Thyroid gland (tissue), 4 donors: Measurements from ENCODE around the gene TARS2. TPM values are rescaled to one million over a fixed set of nuclear protein-coding genes. Genes with fewer than 3 reads are reported as not detected.

Experiments used
- DNase-seq, 2 donors: peaks; one replicate each; pipeline ENCODE4 v3.0.0-alpha.2; 2019
- H3K27ac ChIP-seq, 3 donors: fragments of 200-600 bp; sonication (generic); 1 replicate in 2 of 3; 2 replicates in 1 of 3; pipeline ENCODE4 v1.5.1; 2016 to 2019; ENCODE audit warnings: mild to moderate bottlenecking in 1 of 3, moderate library complexity in 1 of 3
- H3K27me3 ChIP-seq: fragments of 200-600 bp; sonication (generic); one replicate; pipeline ENCODE4 v1.5.1; 2019
- H3K36me3 ChIP-seq, 2 donors: fragments of 200-600 bp; sonication (generic); one replicate each; pipeline ENCODE4 v1.5.1; 2016 to 2019
- H3K4me1 ChIP-seq, 2 donors: fragments of 200-600 bp; sonication (generic); one replicate each; pipeline ENCODE4 v1.5.1; 2017 to 2019
- H3K4me3 ChIP-seq, 3 donors: fragments of 200-600 bp; sonication (generic); replicated peaks in 1 of 3; 1 replicate in 2 of 3; 2 replicates in 1 of 3; pipeline ENCODE4 v1.5.1; 2016; ENCODE audit warnings: mild to moderate bottlenecking in 1 of 3
- H3K9me3 ChIP-seq: fragments of 200-600 bp; sonication (generic); one replicate; pipeline ENCODE4 v1.5.1; 2017
- POLR2A ChIP-seq, 2 donors: fragments of 450-650 bp; IDR thresholded peaks; one replicate each; pipeline ENCODE4 v1.6.1; 2017; ENCODE audit warnings: antibody characterized with exemption in 2 of 2, mild to moderate bottlenecking in 2 of 2, moderate library complexity in 1 of 2
- WGBS, 2 donors: methylation state at CpG; one replicate each; pipeline ENCODE4 v1.1.5; 2017; 5-methylcytosine and 5-hydroxymethylcytosine counted together
- intact Hi-C: fragments of 100-400 bp; cut with DNase I; formaldehyde crosslinking; loops from one replicate; pipeline ENCODE4 v1.15.1; 2023
- total RNA-seq, 4 donors: library from RNA; depleted of rRNA; stranded (reverse); fragments of >200 nt; gene quantifications; one replicate each; pipeline ENCODE4 v1.2.3, GENCODE V29; 2016
- TF ChIP-seq, protein P1 (sequence below), 6 experiments: fragments of 200-600 bp in 3 of 6; fragments of 450-650 bp in 3 of 6; sonication (generic) in 3 of 6; IDR thresholded peaks; one replicate each; pipeline ENCODE4 v1.5.1; 2016 to 2019; ENCODE audit warnings: antibody characterized with exemption in 6 of 6, mild to moderate bottlenecking in 2 of 6, inconsistent platforms in 1 of 6, moderate library complexity in 1 of 6

TARS2 gene
- total RNA-seq, 4 donors from 2014 or later: 13.8 to 18.2 (median 14.8) TPM

DNA sequence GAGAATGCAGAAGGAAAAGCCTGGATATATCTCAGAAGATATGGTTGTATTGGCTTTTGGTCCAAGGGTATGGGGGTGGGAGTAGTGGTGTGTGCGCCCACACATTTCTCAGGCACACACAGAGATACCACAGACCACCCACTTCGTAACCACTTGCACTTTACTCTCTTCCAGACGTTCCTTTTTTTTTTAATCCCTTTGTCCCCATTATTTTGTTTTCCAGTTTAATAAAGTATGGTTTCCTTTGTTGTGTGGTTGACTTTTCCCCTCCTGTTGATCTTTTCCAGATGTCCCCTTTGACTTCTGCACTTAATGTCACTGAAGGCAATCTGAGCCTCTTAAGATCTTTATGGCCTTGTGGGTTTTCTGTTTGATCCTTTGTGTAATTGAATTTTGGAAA, 10.5 kb upstream of the TARS2 start:
- TF ChIP-seq POLR2A (IDR thresholded peaks at IDR 0.05): no peak
- TF ChIP-seq, protein P1, sequence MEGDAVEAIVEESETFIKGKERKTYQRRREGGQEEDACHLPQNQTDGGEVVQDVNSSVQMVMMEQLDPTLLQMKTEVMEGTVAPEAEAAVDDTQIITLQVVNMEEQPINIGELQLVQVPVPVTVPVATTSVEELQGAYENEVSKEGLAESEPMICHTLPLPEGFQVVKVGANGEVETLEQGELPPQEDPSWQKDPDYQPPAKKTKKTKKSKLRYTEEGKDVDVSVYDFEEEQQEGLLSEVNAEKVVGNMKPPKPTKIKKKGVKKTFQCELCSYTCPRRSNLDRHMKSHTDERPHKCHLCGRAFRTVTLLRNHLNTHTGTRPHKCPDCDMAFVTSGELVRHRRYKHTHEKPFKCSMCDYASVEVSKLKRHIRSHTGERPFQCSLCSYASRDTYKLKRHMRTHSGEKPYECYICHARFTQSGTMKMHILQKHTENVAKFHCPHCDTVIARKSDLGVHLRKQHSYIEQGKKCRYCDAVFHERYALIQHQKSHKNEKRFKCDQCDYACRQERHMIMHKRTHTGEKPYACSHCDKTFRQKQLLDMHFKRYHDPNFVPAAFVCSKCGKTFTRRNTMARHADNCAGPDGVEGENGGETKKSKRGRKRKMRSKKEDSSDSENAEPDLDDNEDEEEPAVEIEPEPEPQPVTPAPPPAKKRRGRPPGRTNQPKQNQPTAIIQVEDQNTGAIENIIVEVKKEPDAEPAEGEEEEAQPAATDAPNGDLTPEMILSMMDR (IDR thresholded peaks at IDR 0.05): no peak
- Histone ChIP-seq H3K4me1 (peaks cover 5 to 6% of the 10 kb centered on the region in 2 donors), H3K4me3 (no peak overlapping the region), H3K9me3 (no peaks in the 10 kb centered on the region), H3K27me3 (no peaks in the 10 kb centered on the region), H3K36me3 (peaks cover 10 to 13% of the 10 kb centered on the region in 2 donors), H3K27ac (no peak overlapping the region)
- intact Hi-C loops: loop anchor here (10.0 kb wide), 1 partner anchor 168 kb away; no protein-coding TSS in a partner anchor
- DNase-seq: no peak
- WGBS, 2 donors: 80 to 83% methylated on average over 3 of the region's 3 CpGs

DNA sequence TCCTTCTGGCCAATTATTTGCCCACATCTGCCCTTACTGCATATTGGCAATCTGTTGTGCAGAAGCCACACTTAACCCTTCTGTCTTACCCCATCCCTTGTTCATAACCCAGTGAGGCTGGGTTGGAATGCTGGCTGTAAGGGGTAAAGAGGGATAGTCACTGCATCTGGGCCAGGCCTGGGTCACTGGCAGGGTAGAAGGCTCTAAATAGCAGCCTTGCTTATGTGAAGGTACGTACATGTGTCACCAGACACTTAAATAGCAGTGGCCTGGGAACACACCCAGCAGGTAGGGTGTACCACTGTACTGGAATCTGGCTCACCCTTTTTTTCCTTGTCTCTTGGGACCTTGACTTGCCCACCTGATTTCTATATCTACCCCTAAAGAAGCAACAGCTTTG, 9.9 kb upstream of the TARS2 start:
- DNase-seq: no peak
- peaks cover 4 to 7% of the 10 kb centered on the region in 2 donors for H3K36me3 ChIP-seq
- TF ChIP-seq, protein P1 (IDR thresholded peaks at IDR 0.05): no peak
- TF ChIP-seq POLR2A (IDR thresholded peaks at IDR 0.05): no peak
- H3K4me3 ChIP-seq: no peak overlapping the region
- no peaks in the 10 kb centered on the region for H3K9me3 ChIP-seq
- 75 to 83% methylated on average over 1 of the region's 1 CpG for WGBS, 2 donors
- peaks cover 5 to 6% of the 10 kb centered on the region in 2 donors for H3K4me1 ChIP-seq
- H3K27ac ChIP-seq: no peak overlapping the region
- H3K27me3 ChIP-seq: no peaks in the 10 kb centered on the region
- intact Hi-C loops: loop anchor here (10.0 kb wide), 1 partner anchor 167 kb away; no protein-coding TSS in a partner anchor

DNA sequence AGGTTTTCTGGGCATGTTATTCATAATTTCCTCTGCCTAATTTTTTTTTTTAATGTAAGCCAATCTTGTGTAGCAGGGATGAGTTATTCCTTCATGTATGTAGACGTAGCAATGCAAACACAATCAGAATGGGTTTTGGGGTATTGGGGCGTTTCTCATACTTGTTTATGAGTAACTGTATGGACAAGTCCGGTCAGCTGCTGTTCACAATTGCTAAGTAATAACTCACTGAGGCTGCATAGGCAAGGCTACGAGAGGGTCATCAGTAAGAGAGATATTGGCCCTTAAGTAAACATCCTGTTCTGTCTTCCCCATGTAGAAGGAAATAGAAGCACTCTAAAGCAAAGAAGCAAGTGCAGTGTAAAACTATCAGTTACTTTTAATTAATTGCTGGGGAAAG, 9.5 kb upstream of the TARS2 start:
- 78 to 79% methylated on average over 4 of the region's 4 CpGs for WGBS, 2 donors
- H3K27ac ChIP-seq: no peak overlapping the region
- DNase-seq: no peak
- no peaks in the 10 kb centered on the region for H3K9me3 ChIP-seq
- peaks cover 5 to 6% of the 10 kb centered on the region in 2 donors for H3K4me1 ChIP-seq
- H3K4me3 ChIP-seq: no peak overlapping the region
- H3K36me3 ChIP-seq: peaks cover under 1 to 3% of the 10 kb centered on the region in 2 donors
- H3K27me3 ChIP-seq: no peaks in the 10 kb centered on the region
- intact Hi-C loops: loop anchor here (10.0 kb wide), 1 partner anchor 167 kb away; no protein-coding TSS in a partner anchor
- TF ChIP-seq POLR2A (IDR thresholded peaks at IDR 0.05): no peak
- TF ChIP-seq, protein P1 (IDR thresholded peaks at IDR 0.05): no peak

DNA sequence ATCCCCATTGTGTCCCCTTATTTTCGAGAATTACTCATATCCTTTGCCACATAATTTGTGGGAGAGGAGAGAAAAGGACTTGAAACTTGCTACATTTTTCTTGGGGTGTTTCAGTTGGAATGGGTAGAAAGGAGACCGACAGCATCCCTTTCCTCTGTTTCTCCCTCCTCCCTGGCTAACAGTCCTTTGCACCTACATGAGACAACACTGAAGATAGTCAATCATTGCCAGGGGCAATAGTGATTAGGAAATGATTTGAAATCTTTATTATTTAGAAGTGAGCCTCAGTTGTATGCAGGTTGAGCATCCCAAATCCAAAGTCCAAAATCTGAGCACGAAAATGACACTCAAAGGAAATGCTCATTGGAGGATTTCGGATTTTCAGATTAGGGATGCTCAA, 7.8 kb upstream of the TARS2 start:
- no peaks in the 10 kb centered on the region for H3K36me3 ChIP-seq
- peaks cover 5 to 6% of the 10 kb centered on the region in 2 donors for H3K4me1 ChIP-seq
- no peaks in the 10 kb centered on the region for H3K9me3 ChIP-seq
- 69 to 78% methylated on average over 4 of the region's 4 CpGs for WGBS, 2 donors
- no peak for DNase-seq
- no peak for TF ChIP-seq POLR2A (IDR thresholded peaks at IDR 0.05)
- intact Hi-C loops: loop anchor here (10.0 kb wide), 1 partner anchor 165 kb away; no protein-coding TSS in a partner anchor
- H3K27ac ChIP-seq: no peak overlapping the region
- H3K27me3 ChIP-seq: no peaks in the 10 kb centered on the region
- no peak overlapping the region for H3K4me3 ChIP-seq

DNA sequence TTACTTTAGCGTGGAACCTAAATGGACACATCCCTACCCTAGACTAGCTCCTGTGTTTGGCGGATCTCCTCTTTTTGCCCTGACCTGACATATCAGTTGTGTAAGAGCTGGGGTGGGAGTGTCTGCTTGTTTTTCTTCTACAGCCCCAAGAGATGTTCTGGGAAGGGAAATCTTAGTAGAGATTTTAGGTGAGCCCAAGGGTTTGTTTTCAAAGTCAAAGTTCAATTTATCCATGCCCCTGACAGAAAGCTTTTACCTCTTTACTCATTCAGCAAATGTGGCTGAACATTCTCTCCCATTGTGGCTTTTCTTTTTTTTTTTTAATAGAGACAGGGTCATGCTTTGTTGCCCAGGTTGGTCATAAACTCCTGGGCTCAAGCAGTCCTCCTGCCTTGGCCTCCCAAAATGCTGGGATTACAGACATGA, 7.3 kb upstream of the TARS2 start:
- TF ChIP-seq, protein P1 (IDR thresholded peaks at IDR 0.05): no peak
- TF ChIP-seq POLR2A (IDR thresholded peaks at IDR 0.05): no peak
- Histone ChIP-seq H3K27me3 (no peaks in the 10 kb centered on the region), H3K9me3 (no peaks in the 10 kb centered on the region), H3K4me1 (peaks cover 5 to 6% of the 10 kb centered on the region in 2 donors), H3K27ac (no peak overlapping the region), H3K4me3 (no peak overlapping the region), H3K36me3 (no peaks in the 10 kb centered on the region)
- DNase-seq: no peak
- intact Hi-C loops: loop anchor here (10.0 kb wide), 1 partner anchor 165 kb away; no protein-coding TSS in a partner anchor
- 62 to 71% methylated on average over 2 of the region's 2 CpGs for WGBS, 2 donors
